ENCODE data around the gene NKX2-1.

The NKX2-1 gene

DNA sequence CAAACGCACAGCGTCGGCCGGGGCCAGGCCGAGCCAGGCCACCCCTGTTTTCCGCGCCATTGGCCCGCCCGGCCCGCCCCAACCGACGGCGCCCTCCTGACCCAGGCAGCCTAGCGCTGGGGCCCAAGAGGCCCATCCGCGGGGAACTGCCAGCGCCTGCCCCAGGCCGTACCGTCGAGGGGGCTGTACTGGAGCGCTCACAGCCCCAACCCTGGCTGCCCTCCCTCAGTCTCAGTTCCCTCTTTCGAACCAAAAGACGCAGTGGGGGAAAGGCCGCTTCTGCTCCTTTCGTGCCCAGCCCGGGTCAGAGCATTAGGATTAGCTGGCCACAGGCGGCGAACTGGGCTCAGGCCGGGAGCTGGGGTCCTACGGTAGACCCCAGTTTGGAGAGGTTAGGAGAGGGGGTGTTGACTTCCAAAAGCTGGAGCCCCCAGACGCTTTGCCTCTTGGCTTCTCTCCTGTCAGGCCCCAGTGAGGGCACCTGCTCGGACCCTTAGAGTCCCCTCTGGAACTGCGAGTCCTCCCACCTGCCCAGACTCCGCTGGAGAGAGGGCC lies 1.9 kb downstream of the NKX2-1 start:
- DNase-seq (ENCODE audit: low read depth, low spot score), result no peak

DNA sequence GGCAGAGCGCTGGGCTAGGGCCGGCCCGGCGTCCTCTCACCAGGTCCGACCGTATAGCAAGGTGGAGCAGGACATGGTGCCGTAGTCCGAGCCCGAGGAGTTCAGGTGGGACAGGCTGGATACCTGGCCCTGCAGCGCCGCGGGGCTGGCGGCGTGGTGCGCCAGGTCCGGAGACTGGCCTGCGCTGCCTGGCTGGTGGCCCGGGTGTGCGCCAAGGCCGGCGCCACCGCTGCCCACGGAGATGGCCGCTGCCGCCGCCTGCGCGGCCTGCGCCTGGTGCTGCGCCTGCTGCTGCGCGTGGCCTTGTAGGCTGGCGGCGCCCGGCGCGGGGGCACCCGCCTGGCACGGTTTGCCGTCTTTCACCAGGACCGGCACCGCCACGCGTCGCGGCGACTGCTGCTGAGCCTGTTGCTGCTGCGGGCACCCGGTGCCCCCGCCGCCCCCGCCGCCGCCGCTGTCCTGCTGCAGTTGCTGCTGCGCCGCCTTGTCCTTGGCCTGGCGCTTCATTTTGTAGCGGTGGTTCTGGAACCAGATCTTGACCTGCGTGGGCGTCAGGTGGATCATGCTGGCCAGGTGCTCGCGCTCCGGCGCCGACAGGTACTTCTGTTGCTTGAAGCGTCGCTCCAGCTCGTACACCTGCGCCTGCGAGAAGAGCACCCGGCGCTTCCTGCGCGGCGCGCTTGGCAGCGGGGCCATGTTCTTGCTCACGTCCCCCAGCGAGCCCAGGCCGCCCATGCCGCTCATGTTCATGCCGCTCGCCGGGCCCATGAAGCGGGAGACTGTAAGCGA lies 2.6 kb downstream of the NKX2-1 start:
- DNase-seq (ENCODE audit: low read depth, low spot score), result no peak

DNA sequence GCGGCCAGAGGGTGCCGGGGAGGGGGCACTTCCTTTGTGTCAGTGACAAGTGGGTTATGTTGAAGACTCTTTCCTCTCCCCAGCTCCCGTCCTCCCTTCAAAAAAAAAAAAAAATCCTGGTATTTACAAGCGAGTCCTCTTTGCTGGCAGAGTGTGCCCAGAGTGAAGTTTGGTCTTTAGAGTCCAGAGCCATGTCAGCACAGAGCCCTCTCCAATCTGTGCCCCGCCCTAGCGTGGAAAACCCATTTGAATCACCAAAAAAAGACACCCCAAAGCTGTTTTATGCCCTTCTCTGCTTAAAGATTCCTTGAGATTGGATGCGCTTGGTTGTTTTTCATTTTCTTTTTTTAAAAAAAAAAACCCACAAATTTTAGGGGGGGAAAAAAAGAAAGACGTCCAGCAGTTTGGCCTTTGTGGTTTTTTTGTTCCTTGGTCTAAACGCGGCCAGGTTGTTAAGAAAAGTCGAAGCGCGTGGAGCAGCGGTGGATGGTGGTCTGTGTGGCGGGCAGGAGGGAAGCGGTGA lies 3.3 kb downstream of the NKX2-1 start:
- no peak for DNase-seq (ENCODE audit: low read depth, low spot score)

DNA sequence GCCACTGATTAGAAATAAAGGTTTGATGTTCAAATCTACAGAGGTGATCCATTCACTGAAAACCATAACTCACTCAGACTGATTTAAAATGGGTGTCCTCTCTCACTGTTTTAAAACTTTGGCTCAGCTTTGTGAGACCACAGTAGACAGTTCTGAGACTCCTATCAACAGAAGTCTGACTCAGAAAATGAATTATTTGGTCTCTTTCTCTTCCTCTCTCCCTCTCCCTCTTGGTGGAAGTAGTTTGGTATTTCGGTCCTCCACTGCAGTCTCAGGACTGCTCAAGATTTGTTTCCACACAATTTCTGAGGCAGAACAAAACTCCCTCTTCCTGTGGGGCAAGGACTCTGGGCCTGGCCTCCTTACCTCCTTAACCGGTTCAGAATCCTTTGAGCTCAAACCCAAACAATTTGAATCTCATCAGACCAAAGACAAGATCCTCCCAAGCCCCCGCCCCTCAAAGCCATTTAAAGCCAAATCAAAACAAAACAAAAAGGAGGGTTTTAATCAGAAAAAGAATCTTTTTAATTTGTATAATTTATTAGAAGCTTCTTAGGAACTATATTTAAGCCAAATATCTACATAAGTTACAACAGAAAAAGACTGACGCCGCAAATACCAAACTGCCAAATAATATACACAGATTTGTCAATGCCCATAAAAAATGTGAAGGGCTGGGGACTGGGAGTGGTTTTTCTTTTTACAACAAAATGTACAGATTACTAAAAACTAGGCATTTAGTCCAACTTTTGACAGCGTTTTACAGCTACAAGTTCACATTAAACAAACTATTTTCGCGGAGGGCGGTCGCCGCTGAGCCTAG lies 3.9 kb downstream of the NKX2-1 start:
- DNase-seq (ENCODE audit: low read depth, low spot score), result no peak

DNA sequence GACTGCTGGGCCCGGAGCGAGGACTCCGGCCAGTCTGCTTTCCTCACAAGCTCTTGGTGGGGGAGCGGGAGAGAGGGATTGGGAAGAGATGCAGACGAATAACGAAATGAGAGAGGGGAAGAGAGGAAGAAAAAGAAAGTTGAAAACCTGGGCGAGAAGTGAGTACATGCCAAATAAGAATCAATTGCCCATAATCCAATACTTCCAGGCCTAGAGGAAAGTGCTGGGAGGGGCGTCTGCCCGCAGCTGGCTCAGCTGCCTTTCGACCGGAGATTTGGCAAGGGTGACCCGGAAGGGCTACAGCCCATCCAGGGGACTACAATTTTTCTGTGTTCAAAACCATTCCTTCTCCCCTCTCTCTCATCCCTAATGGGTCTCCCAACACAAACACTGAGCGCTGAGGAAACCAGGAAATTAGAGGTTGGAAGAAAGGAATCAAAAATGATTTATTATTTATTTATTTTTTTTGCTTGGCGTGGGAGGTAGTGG lies 4.9 kb downstream of the NKX2-1 start:
- DNase-seq (ENCODE audit: low read depth, low spot score), result no peak

DNA sequence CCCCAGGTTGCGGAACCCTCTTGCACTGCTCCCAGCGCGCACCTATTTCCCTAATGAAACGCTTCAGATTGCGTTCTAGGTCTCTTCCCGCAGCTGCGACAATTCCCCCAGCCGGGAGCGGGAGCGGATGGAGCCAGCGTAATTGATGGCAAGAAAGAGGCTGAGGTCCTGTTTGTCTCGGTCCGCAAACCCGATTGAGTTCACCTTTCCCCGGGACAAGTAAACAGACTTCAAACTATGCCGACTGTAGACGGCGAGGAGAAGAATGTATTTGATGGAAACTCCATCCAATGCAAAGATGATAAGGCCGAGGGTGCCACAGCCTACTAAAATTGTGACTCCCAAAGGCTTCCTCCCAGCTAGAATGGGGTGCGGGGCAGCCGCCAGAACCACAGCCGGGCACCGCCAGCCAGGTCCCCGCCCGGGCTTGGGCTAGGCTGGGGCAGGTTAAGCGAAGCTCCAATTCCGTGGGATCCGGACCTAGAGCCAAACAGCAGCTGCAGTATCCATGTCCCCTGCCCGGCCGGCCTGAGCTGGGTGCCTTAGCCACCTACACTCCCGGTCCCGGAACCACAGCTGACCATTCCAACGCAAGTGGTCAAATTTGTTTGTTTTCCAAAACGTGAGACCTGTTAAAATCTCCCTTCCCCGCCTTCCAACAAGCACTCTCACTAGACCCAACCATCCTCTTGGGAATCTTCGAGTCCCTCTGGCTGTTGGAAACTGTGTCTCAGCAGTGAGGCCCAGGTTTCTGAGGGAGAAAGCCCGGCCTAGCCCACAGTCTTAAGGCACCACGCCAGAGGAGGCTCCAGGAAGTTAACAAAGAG lies 5.5 kb downstream of the NKX2-1 start:
- DNase-seq (ENCODE audit: low read depth, low spot score), result no peak

DNA sequence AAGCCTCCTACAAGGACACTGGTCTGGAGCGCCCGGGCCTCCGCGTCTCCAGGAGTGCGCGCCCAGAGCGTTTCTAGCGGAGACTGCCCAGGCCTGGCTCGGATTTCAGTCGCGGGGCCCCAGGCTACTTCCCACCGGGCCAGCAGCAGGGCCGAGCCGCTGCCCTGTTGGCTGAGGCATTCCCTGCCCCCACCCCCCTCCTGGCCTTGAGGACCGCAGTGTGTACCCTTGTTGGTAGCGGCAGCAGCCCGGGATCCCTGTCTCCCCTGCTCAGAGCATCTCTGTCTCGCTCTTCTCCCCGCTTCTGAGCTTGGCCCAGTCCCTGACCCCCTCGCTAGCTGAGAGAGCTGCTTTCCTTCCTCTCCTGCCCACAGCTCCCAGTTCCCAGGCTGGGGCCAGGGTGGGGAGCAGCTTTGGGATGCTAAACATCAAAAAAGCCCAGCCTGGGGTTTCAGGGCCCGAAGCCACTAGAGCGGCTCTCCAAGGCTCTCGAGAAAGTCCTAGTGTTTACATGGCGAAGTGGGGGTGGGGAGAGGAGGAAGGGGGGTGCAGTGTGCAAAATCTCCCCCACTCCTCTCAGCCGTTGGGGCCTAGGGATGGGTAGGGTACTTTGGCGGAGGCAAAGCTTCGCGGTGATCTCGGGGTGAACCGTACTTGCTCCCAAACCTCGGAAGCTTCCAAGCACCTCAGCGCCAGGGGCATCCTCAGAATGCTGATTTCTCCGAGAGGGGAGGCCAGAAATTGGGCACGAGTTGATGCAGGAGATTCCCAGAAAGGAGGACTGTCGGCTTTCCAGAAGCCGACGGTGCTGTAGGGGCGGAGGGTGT lies 6.4 kb downstream of the NKX2-1 start:
- no peak for DNase-seq (ENCODE audit: low read depth, low spot score)

DNA sequence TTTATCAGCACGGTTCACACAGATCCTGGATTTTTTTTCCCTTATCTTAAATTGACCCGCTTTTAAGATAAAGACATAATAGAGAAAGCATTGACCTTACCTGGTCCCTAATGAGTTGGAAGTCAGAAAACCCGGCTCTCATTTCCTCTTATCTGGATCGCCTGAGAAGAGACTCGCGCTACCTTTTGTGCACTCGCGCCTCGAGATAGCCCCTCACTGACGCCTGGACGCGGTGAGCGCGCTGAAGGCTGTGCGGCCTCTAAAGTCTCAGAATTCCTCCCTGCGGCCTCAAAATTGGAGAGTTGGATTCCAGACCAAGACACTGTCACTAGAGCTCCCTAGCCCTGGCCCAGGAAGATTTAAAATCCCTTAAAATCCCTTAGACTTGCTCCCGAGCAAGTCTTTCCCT lies 7.0 kb downstream of the NKX2-1 start:
- DNase-seq (ENCODE audit: low read depth, low spot score), result no peak

DNA sequence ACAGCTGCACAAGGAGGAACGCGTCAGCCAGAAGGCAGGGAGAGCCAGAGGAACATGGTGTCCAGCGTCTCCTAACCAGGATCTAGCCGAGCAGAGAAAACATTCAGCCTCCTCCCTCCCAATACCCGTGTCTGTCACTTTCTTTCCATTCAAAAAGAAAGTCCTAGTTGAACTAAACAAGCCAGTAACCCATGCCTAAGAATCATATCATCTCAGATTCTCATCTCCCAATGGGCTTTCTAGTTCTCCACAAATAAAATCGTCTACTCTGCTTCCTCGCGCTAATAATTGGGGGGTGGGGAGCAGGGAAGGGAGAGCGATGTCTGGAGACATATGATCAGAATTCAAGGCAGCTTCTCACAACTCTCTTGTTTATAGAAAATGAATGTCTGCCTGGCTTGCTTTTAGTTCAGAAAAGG lies 7.4 kb downstream of the NKX2-1 start:
- DNase-seq (ENCODE audit: low read depth, low spot score), result no peak

DNA sequence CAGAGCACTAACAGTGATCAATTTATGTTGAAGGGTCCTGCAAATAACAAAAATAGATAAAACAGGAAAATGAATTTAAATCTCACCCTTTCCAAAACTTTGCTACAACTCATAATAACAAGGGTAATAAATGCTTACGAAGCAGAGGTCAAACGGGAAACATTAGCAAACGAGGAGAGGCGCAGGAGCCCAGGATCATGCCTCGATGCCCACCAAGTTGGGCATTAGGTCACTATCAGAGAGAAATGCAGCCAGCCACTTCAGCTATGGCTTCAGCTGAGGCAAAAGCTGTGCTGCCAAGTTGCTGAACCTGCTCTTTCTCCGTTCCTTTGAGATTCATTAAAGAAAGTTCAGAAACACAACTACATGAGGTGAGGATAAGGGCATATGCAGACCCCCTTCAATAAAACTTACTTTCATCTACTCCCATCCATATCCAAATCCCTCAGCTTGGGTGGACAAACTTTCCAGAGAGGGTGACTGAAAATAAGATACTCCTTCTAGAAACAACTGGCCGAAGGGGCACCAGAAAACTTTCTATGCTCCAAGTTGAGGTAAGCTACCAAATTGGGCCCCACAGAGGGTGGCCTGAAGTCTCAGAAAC lies 7.9 kb downstream of the NKX2-1 start:
- DNase-seq (ENCODE audit: low read depth, low spot score), result no peak

DNA sequence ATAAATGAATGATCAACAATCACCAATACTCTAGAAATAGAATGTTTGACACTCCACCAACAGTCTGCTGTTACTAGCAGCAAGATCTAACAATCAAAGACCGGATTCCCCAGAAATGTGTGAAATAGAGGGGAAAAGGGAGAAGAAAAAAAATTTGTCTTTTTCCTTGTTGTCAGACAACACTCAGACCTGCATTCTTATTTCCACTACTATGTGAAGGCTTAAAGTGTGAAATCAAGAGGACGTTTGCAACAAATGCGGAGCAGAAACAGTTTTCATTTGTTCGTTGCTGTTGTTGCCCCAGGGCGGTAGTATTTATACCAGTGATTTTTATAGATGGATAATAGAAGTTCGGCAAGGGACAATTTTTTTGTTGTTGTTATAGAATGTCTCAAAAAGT lies 9.2 kb downstream of the NKX2-1 start:
- DNase-seq (ENCODE audit: low read depth, low spot score), result no peak

DNA sequence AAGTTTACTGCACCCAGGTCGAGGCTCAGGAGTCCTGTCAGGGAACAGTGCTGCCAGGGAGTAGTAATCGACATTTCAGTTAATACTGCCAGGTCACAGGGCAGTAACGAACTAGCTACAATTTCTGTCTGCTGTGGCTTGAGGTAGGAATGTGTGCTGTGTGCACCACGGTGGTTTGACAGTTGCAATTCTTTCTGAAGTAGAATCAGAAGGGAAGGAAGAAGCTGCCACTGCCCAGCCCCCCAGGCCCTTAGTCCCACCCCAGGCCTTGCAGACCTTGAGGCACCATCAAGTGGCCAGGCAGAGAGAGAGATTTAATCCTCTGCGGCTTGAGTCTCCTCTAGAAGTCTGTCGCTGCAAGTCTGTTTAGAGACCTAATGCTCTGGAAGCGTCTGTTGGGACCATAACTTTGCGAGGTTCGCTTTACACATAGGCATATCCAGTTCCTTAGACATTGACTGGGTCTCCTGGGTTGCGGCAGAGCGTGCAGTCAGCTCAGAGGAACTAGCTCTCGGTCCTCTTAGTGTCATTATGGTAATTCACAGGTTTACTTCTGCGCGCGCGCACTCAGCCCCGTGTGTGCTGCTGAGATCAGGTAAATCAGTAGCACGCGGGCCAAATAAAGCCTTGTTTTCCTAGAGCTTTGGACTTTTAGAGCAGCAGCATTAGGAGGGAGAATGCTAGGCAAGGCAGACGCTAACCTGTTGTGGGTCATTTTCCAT lies 9.8 kb downstream of the NKX2-1 start:
- no peak for DNase-seq (ENCODE audit: low read depth, low spot score)

DNA sequence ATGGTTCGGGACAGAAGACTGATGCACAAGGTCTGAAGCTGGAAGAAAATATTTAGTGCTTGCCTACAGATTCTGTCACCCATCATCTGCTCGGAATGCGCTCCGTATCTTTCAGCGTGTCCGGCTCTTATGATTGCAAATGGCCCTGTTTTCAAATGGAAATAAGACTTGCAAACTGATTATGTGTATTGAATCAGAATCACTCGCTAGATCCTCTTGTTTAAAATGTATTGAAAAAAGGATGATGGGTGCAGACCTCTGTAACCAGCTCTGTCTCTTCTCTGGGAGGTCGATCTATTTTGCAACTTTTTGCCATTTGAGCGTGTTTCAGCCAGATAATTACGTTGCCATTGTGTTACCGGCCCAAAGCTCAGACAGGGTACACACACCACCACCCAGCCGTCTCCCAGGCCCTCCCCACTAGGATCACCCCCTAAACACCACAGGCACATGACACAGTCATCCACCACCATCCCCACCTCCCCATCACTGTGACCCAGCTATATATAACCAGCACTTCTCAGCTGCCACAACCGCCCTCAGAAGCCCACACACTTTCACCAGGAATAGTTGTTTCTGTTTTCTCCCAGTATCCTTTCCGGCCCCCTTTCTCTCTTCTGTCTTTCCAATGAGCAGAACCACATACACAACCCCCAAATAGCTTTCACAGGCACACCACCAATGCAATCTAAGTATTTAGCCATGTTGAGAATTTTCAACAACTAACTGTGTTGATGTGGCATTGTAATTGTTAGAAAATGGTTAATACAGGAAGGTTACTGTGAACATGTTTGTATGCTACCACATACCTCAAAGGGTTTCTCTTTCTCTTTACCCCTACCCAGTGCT lies 10.7 kb downstream of the NKX2-1 start:
- DNase-seq (ENCODE audit: low read depth, low spot score), result no peak

DNA sequence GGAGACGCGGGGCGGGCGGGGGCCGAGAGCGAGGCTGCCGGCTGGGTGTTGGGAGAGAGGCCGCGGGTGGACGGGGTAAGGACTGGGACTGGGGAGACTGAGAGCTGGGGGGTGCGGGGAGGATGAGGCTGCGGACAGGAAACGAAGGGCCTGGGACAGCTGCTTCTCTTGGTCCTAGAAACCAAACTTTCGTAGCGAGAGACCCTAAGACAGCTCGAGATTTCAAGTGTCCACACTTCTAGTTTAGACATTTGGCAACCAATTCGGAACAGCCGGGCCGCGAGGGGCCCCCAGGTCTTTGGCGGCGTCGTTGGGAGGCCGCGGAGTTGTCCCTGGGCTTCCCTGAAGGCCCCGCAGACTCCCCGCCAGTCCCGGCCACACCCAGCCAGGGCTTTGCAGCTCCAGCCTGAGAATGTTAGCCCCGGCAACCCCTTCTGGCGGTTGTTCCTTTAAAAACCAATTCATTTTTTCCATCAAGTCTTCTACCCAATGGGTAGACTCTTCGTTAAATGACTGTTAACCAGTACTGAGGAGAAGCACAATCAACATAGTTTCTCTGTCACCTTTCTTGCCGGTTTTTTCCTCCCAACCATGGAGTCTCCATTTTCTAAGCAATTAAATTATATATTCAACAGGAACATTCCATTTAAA lies 11.5 kb downstream of the NKX2-1 start:
- no peak for DNase-seq (ENCODE audit: low read depth, low spot score)

DNA sequence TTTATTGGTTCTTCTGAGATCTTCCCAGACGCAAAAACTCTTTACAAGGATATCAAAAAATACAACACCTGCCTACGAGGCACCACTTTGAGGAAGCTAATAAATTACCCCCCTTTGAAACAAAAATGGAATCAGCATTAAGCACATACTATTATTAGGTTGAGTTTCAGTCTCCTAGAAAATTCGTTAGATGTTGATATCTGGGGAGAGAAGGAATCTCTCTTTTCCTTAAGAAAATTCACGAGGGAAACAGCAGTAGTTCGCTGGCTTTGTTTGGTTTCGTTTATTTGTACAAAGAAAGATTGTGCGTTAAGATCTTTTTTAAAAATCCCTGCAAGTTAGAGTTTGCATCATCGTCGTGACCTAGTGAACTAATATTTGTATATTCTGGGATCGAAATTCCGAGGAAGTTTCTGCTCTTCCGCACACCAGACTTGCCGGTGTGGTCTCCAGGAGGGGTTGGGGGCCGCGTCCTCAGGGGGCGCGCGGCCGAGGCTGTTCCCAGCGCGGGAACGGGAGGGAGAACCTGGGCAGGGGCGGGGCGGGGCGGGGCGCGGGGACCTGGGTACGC lies 12.1 kb downstream of the NKX2-1 start:
- no peak for DNase-seq (ENCODE audit: low read depth, low spot score)

DNA sequence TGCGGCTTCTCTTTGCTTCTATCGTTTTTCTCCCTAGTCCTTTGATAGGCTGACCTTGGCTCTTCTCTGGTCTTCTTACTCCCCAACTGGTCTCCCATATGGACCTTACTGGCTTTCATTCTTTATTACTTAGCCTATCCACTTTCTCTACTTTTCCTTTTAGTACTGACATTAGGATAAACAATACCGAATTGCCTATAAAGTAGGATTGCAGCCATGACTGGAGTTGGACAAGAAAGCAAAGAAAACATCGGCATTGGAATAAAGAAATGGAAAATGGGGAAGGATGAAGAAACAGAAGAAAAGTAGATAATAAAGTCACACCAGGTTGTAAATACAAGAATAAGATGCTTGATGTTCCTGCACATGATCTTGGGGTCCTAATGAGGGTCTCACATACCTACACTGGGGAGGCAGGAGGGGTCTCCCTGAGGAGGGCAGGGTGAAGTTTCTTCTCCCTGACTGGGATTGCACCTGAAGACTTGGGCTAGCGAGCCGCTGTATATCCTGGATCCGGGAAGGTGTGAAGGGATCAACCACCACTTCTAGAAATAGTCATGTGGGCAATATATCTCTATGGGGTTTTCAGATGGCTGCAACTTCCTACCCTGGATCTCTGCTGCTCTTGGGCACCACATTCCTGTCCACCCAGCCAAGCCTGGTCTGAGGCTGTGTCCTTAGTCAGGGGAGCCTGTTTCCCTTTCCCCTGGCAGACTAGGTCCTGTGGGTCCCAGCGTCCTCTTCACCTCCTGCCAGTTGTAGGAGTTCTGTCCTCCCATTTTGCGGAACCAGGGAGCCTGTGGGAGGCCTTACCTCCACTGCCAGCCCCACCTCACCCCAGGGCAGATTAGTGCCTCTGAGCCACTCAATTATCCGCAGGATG lies 13.1 kb downstream of the NKX2-1 start:
- DNase-seq (ENCODE audit: low read depth, low spot score), result no peak

Data from activated naive CD8-positive, alpha-beta T cell treated with anti-CD3 and anti-CD28 coated beads, Interleukin-2, amount 50 U/mL, for 16 hours (primary cell).